IPS-NIHi7 (cell line): ENCODE measurements around the gene PPP4R4.
"Not testable (repeated sequence)": the region's sequence is repeated elsewhere in the genome, so short reads cannot be mapped to it uniquely, and the experiment has no call there.

ENCODE experiments used
- DNase-seq: peaks from one replicate; pipeline ENCODE4 v3.0.0; 2012; ENCODE audit warnings: mixed read lengths; ENCODE audit errors: extremely low spot score

PPP4R4 gene

DNA sequence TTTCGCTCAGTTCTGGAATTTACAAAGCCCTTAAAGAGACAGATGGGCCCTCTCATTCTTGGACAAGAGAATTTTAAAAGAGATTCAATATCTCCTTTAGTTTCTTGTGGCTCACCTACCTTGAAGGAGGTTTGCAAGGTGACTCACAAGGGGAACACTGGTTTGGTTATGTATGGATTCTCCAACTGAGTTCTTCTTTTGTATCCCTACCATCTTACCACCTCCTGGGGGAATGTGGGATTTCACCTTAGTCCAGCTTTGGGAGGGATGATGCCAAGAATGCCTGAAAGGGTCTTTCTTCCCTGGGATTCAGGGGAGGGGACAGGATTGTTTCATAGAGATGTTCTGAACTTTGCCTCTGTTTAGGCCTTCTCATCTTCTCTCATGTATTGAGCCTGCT is 3.7 kb downstream of the PPP4R4 start:
- no peak for DNase-seq

DNA sequence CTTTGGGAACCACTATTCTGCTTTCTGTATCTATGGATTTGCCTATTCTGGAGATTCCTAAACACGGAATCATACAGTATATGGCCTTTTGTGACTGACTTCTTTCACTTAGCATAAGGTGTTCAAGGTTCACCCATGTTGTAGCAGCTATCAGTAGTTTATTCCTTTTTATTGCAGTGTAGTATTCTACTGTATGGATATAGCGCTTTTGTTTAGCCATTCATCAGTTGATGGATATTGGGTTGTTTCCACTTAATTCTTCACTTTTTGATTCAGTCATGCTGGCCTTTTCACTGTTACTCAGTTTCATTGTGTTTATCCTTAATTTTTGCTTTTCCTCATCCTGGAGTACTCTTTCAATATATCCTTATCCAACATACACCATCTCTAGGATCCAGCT is 5.1 kb downstream of the PPP4R4 start:
- no peak for DNase-seq

DNA sequence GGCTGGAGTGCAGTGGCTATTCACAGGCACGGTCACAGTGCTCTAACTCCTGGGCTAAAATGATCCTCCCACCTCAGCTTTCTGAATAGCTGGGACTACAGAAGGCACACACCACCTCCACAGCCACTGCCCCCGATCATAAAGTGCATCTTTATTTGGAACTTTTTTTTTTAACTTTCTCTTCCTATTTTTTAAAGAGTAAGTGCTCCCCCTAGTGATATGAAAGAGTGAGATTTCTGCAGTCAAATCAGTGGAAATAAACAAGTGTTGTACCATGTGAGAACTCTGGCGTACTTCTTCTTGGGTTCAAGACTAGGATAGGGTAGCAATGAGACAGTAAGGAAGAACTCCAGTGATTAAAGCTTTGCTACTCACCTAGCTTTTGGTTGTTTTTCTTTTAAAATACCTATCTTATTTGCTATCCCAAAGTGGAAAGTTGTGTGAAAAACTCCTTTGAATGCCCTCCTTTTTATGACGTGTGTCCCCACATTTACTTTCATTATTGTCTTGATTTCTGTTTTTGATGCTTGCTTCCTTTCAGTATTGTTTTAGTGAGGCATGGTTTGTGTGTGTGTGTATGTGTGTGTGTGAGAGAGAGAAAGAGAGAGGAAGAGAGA is 6.6 kb downstream of the PPP4R4 start:
- peak; percentile 20 for DNase-seq

DNA sequence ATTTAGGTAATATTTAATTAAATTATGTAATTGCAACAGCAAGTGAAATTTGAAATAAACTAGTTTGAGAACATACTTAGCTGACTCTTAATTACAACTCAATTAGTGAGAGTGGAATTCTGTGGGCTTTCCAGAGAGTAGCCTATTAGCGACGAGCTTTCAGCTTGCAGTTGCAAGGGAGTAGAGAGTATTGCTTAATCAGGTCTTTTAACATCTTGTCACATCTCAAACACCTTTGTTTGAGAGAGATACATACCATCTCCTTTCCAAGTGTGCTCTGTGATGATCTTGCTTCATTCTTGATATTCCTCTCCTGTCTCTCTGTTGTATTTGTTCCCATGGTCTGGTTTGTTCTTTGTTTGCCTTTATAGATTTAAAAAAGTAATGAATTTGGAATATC is 7.7 kb downstream of the PPP4R4 start:
- DNase-seq, result no peak

DNA sequence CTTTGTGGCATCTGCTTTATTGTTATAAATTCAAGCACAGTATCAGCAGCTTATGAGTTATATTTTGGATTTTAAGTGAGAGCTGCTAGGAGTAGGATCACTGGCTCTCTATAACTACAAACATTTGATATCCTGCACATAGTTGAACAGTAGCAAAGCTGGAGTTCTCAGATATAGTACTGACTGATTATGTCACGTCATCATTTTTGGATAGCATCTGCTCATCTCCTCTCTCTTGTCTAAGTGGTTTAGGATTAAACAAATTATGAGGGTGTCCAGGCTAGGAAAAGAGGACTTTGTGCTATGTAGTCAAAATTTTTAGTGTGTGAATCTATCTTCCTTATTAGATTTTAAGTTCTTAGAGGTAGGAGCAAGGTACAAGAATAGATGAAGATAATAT is 18.4 kb downstream of the PPP4R4 start:
- no peak for DNase-seq

DNA sequence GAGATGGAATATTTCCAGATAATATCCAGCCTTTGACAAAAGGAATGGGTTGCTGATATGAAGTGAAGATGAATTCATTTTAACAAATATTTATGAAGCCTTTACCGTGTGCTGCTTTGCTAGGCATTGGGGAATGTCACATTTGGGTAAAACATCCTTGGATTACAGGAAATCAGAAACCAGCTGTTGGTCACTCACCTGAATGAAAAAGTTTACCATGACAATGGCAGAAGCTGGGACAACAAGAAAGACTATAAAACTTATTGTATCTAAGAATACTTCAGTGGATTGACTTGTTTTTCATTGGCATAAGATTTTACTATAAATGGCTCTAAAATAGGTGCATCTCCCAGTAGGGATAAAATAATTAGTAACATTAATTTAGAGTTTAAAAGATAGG is 19.7 kb downstream of the PPP4R4 start:
- DNase-seq, result no peak

DNA sequence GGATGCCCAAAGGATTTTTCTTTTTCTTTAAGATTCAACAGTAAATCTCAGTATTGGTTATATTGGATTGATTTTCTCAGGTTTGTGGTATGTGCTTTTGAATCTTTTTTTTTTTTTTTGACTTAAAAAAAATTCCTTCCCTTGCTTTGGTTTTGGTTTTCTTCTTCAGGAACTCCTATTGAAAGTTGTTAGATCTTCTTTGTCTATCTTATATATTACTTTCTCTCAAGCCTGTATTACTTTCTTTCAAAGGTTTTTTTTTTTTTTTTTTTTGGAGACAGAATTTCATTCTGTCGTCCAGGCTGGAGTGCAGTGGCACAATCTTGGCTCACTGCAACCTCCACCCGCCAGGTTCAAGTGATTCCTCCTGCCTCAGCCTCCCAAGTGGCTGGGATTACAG is 21.9 kb downstream of the PPP4R4 start:
- no peak for DNase-seq

DNA sequence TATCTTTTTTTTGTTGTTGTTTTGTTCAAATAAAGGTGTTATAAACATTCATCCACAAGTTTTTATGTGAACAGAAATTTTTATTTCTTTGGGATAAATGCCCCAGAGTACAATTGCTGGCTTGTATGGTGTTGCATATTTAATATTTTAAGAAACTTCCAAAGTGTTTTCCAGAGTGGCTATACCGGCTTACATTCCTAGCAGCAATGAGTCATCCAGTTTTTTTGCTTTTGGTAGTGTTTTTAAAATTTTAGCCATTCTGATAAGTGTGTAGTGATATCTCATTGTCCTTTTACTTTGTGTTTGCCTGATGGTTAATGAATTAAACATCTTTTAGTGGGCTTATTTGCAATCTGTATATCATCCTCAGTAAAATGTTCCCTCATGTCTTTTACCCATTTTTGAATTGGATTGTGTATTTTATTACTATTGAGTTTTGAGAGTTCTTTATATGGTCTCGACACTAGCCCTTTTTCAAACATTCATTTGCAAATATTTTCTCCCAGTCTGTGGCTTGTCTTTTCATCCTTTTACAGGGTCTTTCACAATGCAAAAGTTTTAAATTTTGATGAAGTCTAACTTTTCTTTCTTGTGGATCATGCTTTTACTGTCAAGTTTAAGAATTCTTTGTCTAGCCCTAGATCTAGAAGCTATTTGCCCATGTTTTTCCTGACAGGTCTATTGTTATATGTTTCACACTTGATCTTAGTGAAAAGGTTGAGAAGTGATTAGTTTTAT is 29.5 kb downstream of the PPP4R4 start:
- no peak for DNase-seq

DNA sequence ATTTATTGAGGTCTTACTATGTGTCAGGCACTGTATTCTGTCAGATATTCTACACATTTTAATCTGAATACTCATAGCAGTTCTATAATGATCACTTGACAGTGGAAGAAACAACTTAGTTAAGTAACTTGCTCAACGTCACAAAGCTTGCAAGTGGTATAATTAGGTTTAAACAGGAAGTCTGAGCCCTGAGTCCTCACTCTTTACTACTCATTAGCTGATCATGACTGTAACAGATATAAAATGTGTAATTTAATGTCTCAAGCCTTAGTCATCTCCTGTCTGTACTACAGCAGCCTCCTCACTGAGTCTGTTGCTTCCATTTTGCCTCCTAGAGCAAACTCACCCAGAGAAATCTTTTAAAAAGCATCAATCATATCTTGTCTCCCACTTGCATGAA is 38.9 kb downstream of the PPP4R4 start:
- DNase-seq, result no peak

DNA sequence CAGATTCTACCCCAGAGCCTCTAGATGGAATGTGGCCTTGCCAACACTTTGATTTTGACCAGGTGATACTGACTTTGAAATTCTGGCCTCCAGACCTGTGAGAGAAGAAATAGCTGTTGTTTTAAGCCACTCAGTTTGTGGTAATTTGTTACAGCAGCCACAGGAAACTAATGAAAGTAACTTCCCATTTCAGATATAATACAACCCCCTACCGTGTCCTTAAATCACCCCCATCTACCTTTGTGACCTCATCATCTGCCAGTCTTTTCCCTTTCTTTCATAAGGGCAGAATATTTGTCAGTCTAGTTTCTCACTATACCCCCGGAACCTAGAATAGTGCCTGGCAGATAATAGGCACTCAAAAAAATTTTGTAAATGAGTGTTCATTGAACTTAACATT is 39.6 kb downstream of the PPP4R4 start:
- DNase-seq, result no peak

DNA sequence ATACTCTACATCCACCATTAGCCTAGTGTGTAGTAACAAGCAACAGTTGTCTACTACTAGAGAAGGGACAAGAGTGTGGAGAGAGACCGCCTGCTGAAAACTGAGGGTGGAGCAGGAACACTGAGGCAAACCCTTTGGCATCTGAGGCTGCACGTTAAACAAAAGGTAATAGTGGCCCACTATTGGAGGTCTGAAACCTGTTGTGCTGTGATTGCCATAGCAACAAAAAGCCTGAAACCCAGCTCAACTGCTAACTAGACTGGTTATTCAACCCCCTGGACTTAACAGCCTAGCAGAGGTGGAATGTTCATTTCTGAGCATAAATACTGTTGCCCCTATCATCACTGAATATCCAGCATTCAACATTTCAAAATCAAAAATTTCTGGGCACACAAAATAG is 43.0 kb downstream of the PPP4R4 start:
- DNase-seq, result no peak

DNA sequence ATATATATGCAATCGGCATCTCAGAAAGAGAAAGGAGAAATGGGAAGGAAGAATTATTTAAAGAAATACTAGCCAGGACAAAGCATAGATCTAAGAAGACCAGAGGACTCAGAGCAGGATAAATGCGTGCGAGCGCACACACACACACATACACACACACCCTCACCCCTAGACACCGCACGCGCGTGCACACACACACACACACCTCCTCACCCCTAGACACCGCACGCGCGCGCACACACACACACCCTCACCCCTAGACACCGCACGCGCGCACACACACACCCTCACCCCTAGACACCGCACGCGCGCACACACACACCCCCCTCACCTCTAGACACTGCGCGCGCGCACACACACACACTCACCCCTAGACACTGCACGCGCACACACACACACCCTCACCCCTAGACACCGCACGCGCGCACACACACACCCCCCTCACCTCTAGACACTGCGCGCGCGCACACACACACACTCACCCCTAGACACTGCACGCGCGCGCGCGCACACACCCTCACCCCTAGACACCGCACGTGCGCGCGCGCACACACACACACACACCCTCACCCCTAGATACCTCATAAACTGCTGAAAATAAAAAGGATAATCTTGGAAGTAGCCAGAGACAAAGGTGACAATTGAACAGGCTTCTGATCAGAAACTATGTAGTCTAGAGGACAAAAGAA is 44.2 kb downstream of the PPP4R4 start:
- not testable (repeated sequence) for DNase-seq

DNA sequence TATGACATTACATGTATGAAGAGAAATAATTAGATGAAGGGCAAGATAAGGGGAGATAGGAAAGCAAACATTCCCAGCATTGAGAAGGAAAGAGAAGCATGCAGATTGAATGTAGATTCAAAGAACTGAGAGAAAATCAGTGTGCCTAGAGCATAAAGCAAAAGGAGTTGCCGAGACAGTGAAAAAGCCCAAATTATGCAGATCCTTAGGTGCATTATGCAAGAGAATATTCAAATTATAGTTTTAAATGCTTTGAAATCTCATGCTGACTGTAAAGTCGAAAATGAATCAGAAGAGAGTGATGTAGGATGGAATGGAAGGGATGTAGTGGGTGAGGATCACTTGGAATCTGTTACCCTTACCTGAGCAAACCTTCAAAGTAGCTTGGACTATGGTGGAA is 49.9 kb downstream of the PPP4R4 start:
- no peak for DNase-seq

DNA sequence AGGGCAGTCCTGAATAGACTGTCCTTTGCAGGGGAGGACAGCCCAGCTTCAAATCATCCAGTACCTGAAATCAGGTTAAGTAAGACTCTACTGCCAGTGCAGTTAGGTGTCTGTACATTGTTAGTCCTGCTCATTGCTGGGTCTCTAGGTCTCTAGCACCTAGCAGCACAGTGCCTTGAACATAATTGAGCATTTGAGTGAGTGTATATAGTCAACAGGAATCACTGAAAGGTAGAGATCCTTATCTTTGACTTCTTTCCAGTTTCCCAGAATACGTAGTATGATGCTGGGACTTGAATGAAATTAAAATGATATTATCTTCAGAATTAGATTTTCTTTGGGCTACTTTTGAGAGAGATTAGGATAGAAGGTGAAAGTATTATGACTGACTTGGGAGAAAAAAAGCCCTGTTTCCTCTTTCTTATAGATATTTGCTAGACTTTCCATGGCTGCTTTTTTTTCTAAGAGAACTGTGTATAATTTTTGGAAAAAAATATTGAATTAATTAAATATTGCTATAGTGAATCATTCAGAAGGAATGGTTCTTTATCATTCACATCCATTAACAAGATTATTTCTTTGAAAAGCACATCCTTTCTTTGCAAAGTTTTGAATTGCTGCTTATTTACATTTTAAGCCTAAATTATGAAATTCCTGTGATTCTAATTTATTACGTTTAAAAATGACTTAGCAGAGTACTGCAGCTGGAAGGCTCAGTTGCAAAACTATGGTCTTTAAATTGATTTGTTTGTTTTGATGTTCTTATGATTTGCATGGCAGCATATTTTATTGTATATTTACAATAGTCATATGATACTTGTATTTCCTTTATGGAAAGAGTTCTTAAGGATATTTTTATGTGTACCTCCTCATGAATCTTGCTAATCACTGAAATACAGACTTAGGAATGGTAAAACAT is 51.6 kb downstream of the PPP4R4 start:
- no peak for DNase-seq

DNA sequence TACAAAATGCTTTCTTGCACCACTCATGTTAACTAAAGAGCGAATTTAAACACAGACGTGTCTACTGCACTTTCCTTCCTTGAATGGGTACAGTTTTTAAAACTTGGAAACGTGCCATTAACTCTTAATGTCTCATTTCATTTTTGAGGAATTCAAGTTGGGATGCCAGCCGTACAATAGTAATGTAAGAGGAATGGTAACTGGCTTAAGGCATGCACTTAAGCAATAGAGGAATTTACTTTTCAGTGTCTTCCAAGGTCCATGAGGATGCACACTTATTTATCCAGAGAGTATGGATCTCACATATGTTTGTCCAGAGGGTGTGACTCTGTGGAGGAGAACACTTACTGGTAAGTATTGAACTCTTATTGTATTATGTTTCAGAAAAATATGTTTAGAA is 52.9 kb downstream of the PPP4R4 start:
- no peak for DNase-seq

DNA sequence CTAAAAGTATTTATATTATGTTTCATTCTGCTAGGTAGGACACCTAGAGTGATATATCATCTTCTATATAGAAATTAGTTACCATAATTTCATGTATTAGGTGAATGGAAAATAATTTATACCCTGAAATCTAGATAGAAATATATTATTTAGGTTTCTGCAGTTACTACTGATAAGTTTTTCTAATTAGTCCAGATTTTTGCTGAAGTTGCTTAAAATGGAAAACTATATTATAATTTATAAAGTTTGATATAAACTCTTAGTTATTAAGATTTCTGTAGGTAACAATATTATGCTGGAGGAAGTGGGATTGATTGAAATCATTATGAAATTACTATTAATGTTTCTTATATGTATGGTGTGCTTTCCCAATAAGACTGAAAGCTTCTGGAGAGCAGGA is 62.9 kb downstream of the PPP4R4 start:
- no peak for DNase-seq

DNA sequence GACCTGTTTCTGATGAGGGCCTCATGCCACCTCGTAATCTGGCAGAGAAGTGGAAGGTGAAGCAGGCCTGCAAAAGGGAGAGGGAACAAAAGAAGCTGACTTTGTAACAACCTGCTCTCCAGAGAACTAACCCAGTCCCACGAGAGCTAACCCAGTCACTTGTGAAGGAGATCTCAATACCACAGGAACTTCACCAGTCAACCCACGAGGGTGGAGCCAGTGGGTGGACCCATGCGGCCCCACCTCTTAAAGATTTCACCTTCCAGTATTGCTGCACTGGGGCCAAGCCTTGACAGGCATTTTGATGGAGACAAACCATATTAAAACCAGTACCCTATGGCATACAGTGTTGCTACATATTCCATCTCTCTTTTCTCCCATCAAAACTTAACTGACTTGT is 63.9 kb downstream of the PPP4R4 start:
- no peak for DNase-seq

DNA sequence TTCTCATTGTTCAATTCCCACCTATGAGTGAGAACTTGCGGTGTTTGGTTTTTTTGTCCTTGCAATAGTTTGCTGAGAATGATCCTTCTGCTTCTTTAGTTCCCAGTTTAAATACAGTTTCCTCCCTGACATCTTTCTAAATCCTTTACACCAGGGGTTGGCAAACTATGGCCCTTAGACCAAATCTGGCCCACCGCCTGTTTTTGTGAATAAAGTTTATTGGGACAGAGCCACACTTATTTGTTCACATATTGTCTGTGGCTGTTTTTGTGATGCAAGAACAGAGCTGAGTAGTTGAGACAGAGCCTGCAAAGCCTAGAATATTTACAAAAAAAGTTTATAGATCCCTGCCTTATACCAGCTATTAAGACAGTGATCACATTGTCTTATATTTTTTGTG is 65.3 kb downstream of the PPP4R4 start:
- no peak for DNase-seq

DNA sequence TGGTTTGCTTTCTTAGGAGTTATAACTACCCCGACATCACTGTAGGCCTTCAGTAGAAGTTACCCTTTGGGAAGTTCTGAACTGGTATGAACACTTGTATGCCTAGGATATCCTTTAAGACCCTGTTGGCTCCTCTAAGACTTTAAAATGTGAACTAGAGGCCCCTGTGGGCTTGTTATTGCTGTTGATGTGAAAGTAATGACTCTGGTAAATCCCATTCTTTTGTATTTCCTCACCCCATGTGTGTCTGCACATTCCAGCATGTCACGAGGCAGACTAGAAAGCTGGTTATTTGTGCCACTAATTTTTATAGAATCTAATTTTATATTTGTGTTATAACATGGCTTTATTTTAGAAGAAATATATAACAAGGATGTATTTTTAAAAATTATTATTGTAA is 70.1 kb downstream of the PPP4R4 start:
- no peak for DNase-seq

DNA sequence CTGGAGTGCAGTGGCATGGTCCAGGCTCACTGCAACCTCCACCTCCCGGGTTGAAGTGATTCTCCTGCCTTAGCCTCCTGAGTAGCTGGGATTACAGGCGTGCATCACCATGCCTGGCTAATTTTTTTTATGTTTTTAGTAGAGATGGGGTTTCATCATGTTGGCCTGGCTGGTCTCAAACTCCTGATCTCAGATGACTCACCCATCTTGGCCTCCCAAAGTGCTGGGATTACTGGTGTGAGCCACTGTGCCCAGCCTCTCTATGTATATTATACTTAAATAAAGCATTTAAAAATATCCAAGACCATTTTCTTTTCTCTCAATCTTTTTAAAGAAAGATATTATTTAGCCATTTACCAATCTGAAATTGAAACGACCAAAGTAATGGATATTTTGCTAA is 90.1 kb downstream of the PPP4R4 start:
- not testable (repeated sequence) for DNase-seq

DNA sequence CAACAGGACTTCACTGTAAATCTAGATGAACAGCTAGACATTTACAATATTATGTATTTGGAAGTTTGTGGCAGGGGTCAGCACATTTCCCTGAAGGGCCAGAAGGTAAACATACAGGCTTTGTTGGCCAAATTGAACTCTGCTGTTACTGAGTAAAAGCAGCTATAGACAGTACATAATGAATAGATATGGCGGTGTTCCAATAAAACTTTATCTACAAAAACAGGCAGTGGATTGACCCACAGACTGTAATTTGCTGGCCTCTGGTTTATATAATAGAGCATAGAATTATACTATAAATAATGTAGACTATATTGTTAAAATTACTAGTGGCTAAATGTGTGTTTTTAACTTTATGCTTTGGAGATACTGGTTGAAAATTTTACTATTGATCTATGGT is 93.2 kb downstream of the PPP4R4 start:
- DNase-seq, result no peak

DNA sequence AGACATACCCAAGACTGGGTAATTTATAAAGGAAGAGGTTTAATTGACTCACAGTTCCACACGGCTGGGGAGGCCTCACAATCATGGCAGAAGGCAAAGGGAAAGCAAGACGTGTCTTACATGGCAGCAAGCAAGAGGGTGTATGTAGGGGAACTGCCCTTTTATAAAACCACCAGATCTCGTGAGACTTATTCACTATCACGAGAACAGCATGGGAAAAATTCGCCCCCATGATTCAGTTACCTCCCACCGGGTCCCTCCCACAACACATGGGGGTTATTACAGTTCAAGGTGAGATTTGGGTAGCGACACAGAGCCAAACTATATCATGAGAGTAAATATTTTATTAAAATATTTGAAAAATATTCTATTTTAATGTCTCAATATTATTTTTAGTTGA is 94.5 kb downstream of the PPP4R4 start:
- not testable (repeated sequence) for DNase-seq
